D721Med (cell line): Measurements from ENCODE around the gene RPS6KL1.

Source experiments
- DNase-seq: peaks from one replicate; pipeline ENCODE4 v3.0.0; 2011; ENCODE audit warnings: low spot score; ENCODE audit not compliant: insufficient read length
- FAIRE-seq: peaks from 2 replicates; lab custom pipeline; 2011; peaks lifted over from hg19 to GRCh38; lab: Jason Lieb, UNC
- CTCF ChIP-seq: IDR thresholded peaks from 2 replicates; pipeline ENCODE4 v1.5.1; 2012; ENCODE audit warnings: mild to moderate bottlenecking, control low read depth; ENCODE audit not compliant: insufficient read depth; ENCODE audit errors: missing control alignments

Gene RPS6KL1

DNA sequence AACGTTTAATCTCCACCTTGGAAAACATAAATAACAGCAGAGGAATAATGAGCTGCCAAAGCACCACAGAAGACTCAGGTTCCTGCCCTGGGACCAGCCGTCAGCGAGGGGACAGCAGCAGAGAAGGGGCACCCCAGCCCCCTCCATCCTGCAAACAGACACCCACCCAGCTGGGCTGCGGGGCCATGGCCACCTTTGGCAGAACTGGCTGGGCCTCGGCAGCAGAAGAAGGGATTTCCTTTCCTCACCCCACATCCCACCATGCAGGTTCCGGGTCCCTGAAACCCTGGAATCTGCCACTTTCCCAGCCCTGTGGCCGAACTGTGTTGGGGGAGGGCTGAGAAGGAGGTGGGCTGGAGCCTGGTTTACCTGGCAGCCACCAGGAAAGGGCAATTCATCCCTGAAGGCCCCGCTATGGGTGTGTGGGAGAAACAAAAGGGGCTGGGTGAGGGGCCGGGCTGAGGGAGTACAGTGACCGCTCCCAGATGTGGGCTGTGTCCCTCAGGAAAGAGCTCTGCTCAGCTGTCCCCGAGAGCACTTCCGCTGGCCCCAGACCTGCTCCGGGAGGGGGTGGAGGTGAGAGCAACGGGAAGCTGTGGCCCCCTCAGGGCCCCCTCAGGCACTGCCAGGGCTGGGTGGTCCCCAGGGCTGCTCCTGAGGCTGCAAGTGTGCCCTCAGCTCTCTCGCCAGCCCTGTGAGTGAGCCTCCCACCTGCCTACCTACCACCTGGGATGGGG lies 28.6 kb upstream of the RPS6KL1 start:
- TF ChIP-seq CTCF, result no peak
- DNase-seq (no peak), FAIRE-seq (no peak)

GRCh38 chr14:74950795-74951442 lies 27.9 kb upstream of the RPS6KL1 start:
- DNase-seq (no peak), FAIRE-seq (no peak)
- TF ChIP-seq CTCF, result no peak

DNA sequence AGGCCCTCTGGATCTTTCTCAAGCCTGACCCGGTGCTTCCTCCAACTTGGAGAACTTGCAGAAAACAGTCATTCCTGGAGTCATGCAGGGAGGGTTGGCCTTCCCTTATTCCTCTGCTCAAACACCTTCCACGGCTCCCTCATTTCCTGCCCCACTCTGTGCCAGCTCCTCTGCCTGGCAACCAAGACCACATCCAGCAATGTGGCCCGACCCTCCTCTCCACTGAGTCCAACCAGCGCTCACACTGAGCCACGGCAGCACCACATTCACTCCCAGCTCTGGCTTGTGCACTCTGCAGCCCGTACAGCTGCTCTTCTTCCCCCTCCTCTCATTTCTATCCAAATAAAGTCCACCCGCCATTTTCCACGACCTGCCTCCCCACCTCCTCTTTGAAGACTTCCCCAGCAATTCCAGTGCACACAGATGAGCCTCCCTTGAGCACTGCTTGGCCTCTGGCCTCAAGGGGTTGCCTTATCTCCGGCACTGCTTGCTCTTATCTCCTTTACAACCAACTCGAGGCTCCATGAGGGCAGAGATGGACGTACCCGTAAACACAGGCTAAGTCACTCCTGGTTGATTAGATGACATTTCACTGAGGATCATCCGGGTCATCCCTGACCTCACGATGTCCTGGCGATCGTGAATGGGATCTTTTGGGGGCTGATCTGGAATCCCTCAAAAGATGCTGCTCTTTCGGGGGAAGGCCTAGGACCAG lies 27.0 kb upstream of the RPS6KL1 start:
- FAIRE-seq (no peak), DNase-seq (no peak)
- TF ChIP-seq CTCF, result no peak

GRCh38 chr14:74949191-74949601 lies 26.1 kb upstream of the RPS6KL1 start:
- no peak for TF ChIP-seq CTCF
- no peak for DNase-seq
- FAIRE-seq, result no peak

DNA sequence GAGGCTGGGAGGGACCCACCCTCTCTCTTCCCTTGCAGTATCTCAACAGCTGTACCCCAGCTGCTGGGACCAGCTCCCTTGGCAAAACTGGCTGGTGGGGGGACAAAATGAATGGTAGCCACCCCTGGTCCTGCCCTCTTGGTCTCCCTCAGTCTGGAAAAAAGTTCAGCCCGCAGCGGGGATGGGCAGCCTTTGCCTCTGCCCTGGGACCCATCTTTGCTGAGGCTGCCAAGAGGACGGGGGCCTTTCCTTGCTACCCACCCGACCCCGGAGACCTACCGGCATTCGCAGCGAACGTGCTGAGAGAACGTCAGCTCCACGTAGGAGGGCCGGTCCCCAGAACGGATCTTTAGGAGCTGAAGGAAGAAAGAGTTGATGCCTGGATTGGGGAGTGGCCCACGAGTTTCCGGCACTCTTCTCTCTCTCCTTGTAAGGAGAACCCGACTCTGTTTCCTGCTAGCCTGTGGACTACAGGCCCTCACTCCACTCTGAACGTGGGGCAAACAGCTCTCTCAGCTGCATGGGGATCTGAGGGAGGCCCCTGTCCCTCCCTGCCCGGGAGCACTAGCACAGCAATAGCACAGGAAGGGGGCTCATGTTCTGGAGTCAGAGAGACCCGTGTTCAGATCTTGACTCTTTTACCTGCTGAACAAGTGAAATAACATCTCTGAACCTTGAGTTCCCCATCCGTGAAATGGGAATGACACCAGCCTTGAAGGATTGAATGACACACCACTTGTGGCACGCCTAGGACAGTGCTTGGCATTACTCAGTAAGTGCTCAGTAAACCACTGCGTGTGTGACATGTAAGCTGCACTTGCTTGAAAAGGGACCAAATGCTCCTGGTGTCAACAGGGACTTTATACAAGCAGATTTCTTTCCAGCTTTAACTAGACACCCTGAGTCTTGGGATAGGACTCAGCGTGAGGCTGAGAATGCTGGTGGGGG lies 25.4 kb upstream of the RPS6KL1 start:
- DNase-seq (no peak), FAIRE-seq (no peak)
- no peak for TF ChIP-seq CTCF

DNA sequence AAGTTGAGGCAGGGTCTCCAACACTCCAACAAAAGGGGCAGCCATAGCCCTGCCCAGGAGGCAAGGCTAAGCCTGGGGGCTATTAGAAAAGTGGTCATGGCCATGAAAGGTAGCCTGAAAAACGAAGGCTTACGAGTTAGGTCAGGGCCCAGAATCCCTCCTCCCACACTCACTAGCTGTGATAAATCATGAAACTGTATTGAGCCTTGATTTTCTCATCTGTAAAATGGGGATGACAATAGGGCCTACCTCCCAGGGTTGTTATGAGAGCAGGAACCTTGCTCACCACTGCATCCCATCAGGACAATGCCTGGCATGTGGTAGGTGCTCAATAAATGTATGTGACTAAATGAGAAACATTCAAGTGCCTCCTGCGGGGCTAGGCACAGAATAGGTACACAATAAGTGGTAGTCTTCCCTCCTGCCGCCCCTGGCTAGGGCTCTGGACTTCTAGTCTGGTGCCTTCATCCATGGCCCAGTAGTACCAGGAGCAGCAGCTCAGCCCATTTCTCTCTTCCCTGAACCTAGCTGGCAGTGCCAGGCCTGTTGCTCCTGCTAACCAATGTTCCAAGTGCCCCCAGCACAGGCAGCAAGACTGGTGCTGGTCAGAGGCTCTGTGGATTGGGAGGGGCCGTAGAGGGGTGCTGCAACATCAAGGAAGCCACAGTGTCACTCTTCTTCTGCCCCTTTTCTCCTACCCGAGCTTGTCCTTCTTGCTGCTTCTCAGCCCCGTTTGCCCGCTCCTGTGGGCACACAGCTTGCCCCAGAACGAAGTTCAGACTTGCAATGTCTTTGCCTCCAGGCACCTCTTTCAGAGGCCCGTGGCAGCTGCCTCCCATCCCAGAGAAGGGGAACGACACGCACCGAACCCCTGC lies 24.5 kb upstream of the RPS6KL1 start:
- TF ChIP-seq CTCF, result no peak
- FAIRE-seq (no peak), DNase-seq (no peak)
